IMR-90 (cell line): ENCODE measurements around the gene SYVN1. TPM values are rescaled to one million over a fixed set of nuclear protein-coding genes. Genes with fewer than 3 reads are reported as not detected.

ENCODE experiments used
- ATAC-seq: fragments of 200-7000 bp; cut with Tn5 transposase; 2 replicates; pipeline ENCODE4 v1.9.1; 2020; ENCODE audit warnings: low read depth, mild to moderate bottlenecking, moderate library complexity
- BruUV-seq: library from RNA; stranded (reverse); fragments of 400-500 nt; replicated peaks from 2 replicates; lab custom pipeline; 2021; lab: Mats Ljungman, UMichigan
- CTCF ChIA-PET: fragments of 300-600 bp; formaldehyde crosslinking; extraction: SDS; loops from one replicate; lab custom pipeline; 2021; ENCODE audit warnings: antibody characterized with exemption; lab: Yijun Ruan, JAX
- POLR2A ChIA-PET: fragments of 300-600 bp; sonication (Branson Sonifier 250); formaldehyde crosslinking; loops from one replicate; lab custom pipeline; 2022; ENCODE audit warnings: antibody characterized with exemption; ENCODE audit not compliant: unreplicated experiment; lab: Charles Lee
- DNase-seq: peaks from one replicate; pipeline ENCODE4 v3.0.0; 2013
- H2AFZ ChIP-seq: replicated peaks from 2 replicates; pipeline ENCODE3; 2013; ENCODE audit warnings: low read length, mild to moderate bottlenecking; ENCODE audit not compliant: poor library complexity
- H2AK5ac ChIP-seq: 2 replicates; pipeline ENCODE4 v1.6.1; 2013; ENCODE audit warnings: low read depth, low read length, inconsistent platforms
- H2AK9ac ChIP-seq: replicated peaks from 2 replicates; pipeline ENCODE3; 2013; ENCODE audit warnings: mild to moderate bottlenecking, low read depth, low read length, moderate library complexity; ENCODE audit not compliant: poor library complexity
- H2BK120ac ChIP-seq: 2 replicates; pipeline ENCODE4 v1.6.1; 2013; ENCODE audit warnings: low read depth, low read length, inconsistent platforms
- H2BK15ac ChIP-seq: 3 replicates; pipeline ENCODE4 v1.6.1; 2013; ENCODE audit warnings: low read depth, low read length, inconsistent platforms
- H2BK20ac ChIP-seq: 2 replicates; pipeline ENCODE4 v1.6.1; 2013; ENCODE audit warnings: low read depth, mild to moderate bottlenecking, inconsistent platforms, low read length, moderate library complexity
- H2BK5ac ChIP-seq: 2 replicates; pipeline ENCODE4 v1.6.1; 2013; ENCODE audit warnings: mild to moderate bottlenecking, low read depth, low read length, inconsistent platforms; ENCODE audit not compliant: poor library complexity, severe bottlenecking
- H3K14ac ChIP-seq: replicated peaks from 2 replicates; pipeline ENCODE4 v1.6.1; 2013; ENCODE audit warnings: low read depth, low read length, inconsistent platforms
- H3K18ac ChIP-seq: 2 replicates; pipeline ENCODE4 v1.6.1; 2013; ENCODE audit warnings: low read depth, low read length, control low read depth
- H3K23ac ChIP-seq: 2 replicates; pipeline ENCODE4 v1.6.1; 2013; ENCODE audit warnings: low read depth, low read length, inconsistent platforms
- H3K27ac ChIP-seq: 2 replicates; pipeline ENCODE4 v1.5.1; 2013; ENCODE audit warnings: mild to moderate bottlenecking, control low read depth, low read length; ENCODE audit not compliant: insufficient read depth
- H3K27me3 ChIP-seq: 2 replicates; pipeline ENCODE4 v1.6.1; 2013; ENCODE audit warnings: low read length; ENCODE audit not compliant: control insufficient read depth, insufficient read depth
- H3K36me3 ChIP-seq: 2 replicates; pipeline ENCODE4 v1.6.1; 2013; ENCODE audit warnings: low read length, mixed read lengths; ENCODE audit not compliant: control insufficient read depth, insufficient read depth
- H3K4ac ChIP-seq: 2 replicates; pipeline ENCODE4 v1.6.1; 2013; ENCODE audit warnings: low read depth, low read length, inconsistent platforms
- H3K4me1 ChIP-seq: 2 replicates; pipeline ENCODE4 v1.6.1; 2013; ENCODE audit warnings: low read length, mixed read lengths; ENCODE audit not compliant: control insufficient read depth, insufficient read depth
- H3K4me2 ChIP-seq: 2 replicates; pipeline ENCODE4 v1.6.1; 2013; ENCODE audit warnings: low read depth, mild to moderate bottlenecking, control low read depth, low read length, moderate library complexity
- H3K4me3 ChIP-seq: 2 replicates; pipeline ENCODE4 v1.5.1; 2013; ENCODE audit warnings: low read depth, mild to moderate bottlenecking, control low read depth, low read length, moderate library complexity; ENCODE audit not compliant: insufficient read depth
- H3K56ac ChIP-seq: 2 replicates; pipeline ENCODE4 v1.6.1; 2013; ENCODE audit warnings: low read length, inconsistent platforms; ENCODE audit not compliant: insufficient read depth; ENCODE audit errors: extremely low read depth
- H3K79me1 ChIP-seq, 2 experiments: 2 replicates each; pipeline ENCODE4 v1.6.1; 2013; ENCODE audit warnings: low read length in 2 of 2, inconsistent platforms in 1 of 2, low read depth in 1 of 2
- H3K9ac ChIP-seq: 2 replicates; pipeline ENCODE4 v1.6.1; 2013; ENCODE audit warnings: low read depth, low read length, control low read depth
- H3K9me1 ChIP-seq: 2 replicates; pipeline ENCODE4 v1.6.1; 2013; ENCODE audit warnings: low read length, inconsistent platforms; ENCODE audit not compliant: insufficient read depth
- H3K9me3 ChIP-seq: 2 replicates; pipeline ENCODE4 v1.6.1; 2013; ENCODE audit warnings: low read length; ENCODE audit not compliant: control insufficient read depth, insufficient read depth
- H4K20me1 ChIP-seq: 2 replicates; pipeline ENCODE4 v1.6.1; 2013; ENCODE audit warnings: low read length, inconsistent platforms; ENCODE audit not compliant: insufficient read depth
- H4K5ac ChIP-seq: 2 replicates; pipeline ENCODE4 v1.6.1; 2013; ENCODE audit warnings: mild to moderate bottlenecking, low read depth, low read length, control low read depth
- H4K8ac ChIP-seq, 2 experiments: 2 replicates each; pipeline ENCODE4 v1.6.1; 2013; ENCODE audit warnings: low read depth in 2 of 2, low read length in 2 of 2, control low read depth in 1 of 2, inconsistent platforms in 1 of 2
- H4K91ac ChIP-seq: 2 replicates; pipeline ENCODE4 v1.6.1; 2013; ENCODE audit warnings: low read depth, low read length, inconsistent platforms; ENCODE audit not compliant: insufficient read depth
- BHLHE40 ChIP-seq: fragments of 150-350 bp; IDR thresholded peaks from 2 replicates; pipeline ENCODE4 v1.6.1; 2016; ENCODE audit warnings: mild to moderate bottlenecking, low read depth, low read length
- CHD1 ChIP-seq: IDR thresholded peaks from 2 replicates; pipeline ENCODE4 v1.6.1; 2012; ENCODE audit warnings: low read depth, low read length, improper control_type of control experiment
- FOS ChIP-seq: fragments of 150-350 bp; IDR thresholded peaks from 2 replicates; pipeline ENCODE4 v1.6.1; 2016; ENCODE audit warnings: low read depth, low read length
- MAFK ChIP-seq: IDR thresholded peaks from 2 replicates; pipeline ENCODE4 v1.6.1; 2012; ENCODE audit warnings: low read depth, low read length, improper control_type of control experiment
- MAZ ChIP-seq: IDR thresholded peaks from 2 replicates; pipeline ENCODE4 v1.6.1; 2012; ENCODE audit warnings: low read depth, mild to moderate bottlenecking, low read length, improper control_type of control experiment, moderate library complexity, borderline replicate concordance
- MXI1 ChIP-seq: IDR thresholded peaks from 2 replicates; pipeline ENCODE4 v1.6.1; 2012; ENCODE audit warnings: low read depth, mild to moderate bottlenecking, low read length, moderate library complexity, borderline replicate concordance
- RAD21 ChIP-seq: IDR thresholded peaks from 2 replicates; pipeline ENCODE4 v1.6.1; 2012; ENCODE audit warnings: low read length, improper control_type of control experiment
- RFX5 ChIP-seq: IDR thresholded peaks from 2 replicates; pipeline ENCODE4 v1.8.0; 2012; ENCODE audit warnings: low read depth, mild to moderate bottlenecking, low read length, moderate library complexity
- dilution Hi-C: fragments of 300-500 bp; cut with HindIII; formaldehyde crosslinking; loops from one replicate; pipeline ENCODE4 v1.14.3; 2018; ENCODE audit warnings: low sequenced_read_pairs; ENCODE audit not compliant: unreplicated experiment
- in situ Hi-C: fragments of 300-500 bp; cut with MboI; formaldehyde crosslinking; loops from 3 replicates; pipeline ENCODE4 v1.14.3; 2019; ENCODE audit warnings: low sequenced_read_pairs, inconsistent platforms, mixed read lengths
- intact Hi-C: fragments of 100-400 bp; cut with micrococcal nuclease; formaldehyde crosslinking; loops from 2 replicates; pipeline ENCODE4 v1.10.0; 2022
- polyA plus RNA-seq, 3 experiments: library from polyadenylated mRNA; depleted of rRNA; stranded (reverse); fragments of >200 nt; gene quantifications; 2 replicates each; pipeline ENCODE4 v1.2.3, GENCODE V29; 2012; ENCODE audit warnings: low replicate concordance in 1 of 3
- total RNA-seq: library from RNA; depleted of rRNA; stranded (reverse); fragments of >200 nt; gene quantifications from 2 replicates; pipeline ENCODE4 v1.2.3, GENCODE V29; 2012
- TF ChIP-seq, protein P1 (sequence below): conservative IDR thresholded peaks from 2 replicates; pipeline ENCODE4 v1.5.1; 2012; ENCODE audit warnings: mild to moderate bottlenecking, low read depth, low read length, improper control_type of control experiment
- TF ChIP-seq, protein P2 (sequence below): fragments of 150-350 bp; IDR thresholded peaks from 2 replicates; pipeline ENCODE4 v1.6.1; 2016; ENCODE audit warnings: low read depth, mild to moderate bottlenecking, low read length, moderate library complexity, borderline replicate concordance

The SYVN1 gene
- total and polyA plus RNA-seq, 2 of the 4 experiments (the other 2 are of a cell fraction), result 9.5 to 52.9 TPM

DNA sequence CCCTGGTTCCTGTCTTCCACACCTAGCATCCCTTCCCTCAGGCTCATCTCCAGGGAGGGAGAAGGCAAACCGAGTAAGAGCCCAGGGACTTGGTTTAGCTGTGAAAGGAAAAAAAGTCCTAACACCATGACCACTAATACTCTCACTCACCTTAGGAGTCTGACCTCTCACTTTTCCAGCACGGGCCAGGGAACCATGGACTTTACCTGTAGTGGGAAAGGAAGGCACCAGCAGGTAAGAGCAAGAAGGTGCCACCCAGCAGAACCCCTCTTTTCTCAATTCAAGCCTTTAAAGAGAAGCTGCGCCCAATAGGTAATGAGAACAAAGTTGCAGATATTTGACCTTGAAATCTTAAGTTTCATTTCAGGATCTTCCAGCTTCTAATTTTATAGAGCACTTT is 13.5 kb downstream of the SYVN1 start (continued):
- TF ChIP-seq RAD21 (no peak), RFX5 (no peak), BHLHE40 (no peak)
- TF ChIP-seq, protein P1, sequence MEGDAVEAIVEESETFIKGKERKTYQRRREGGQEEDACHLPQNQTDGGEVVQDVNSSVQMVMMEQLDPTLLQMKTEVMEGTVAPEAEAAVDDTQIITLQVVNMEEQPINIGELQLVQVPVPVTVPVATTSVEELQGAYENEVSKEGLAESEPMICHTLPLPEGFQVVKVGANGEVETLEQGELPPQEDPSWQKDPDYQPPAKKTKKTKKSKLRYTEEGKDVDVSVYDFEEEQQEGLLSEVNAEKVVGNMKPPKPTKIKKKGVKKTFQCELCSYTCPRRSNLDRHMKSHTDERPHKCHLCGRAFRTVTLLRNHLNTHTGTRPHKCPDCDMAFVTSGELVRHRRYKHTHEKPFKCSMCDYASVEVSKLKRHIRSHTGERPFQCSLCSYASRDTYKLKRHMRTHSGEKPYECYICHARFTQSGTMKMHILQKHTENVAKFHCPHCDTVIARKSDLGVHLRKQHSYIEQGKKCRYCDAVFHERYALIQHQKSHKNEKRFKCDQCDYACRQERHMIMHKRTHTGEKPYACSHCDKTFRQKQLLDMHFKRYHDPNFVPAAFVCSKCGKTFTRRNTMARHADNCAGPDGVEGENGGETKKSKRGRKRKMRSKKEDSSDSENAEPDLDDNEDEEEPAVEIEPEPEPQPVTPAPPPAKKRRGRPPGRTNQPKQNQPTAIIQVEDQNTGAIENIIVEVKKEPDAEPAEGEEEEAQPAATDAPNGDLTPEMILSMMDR, result no peak

DNA sequence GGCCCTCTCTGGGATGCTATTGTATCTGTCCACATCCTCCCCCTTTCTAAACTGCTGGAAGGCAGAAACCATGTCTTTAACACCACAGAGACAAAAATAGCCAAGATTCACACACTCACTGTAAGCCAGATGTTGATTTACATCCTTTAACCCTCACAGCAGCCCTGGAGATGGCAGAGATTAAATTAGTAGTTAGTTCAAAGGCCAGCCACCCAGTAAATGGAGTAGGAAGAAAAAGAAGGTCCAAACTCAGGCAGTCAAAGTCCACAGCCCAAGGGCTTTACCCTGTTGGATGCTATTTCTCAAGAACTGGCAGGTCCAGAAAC is 14.7 kb downstream of the SYVN1 start:
- peaks cover 23% of the 10 kb centered on the region for H3K36me3 ChIP-seq
- H4K5ac ChIP-seq, result no peak overlapping the region
- TF ChIP-seq FOS, result no peak
- TF ChIP-seq, protein P2, sequence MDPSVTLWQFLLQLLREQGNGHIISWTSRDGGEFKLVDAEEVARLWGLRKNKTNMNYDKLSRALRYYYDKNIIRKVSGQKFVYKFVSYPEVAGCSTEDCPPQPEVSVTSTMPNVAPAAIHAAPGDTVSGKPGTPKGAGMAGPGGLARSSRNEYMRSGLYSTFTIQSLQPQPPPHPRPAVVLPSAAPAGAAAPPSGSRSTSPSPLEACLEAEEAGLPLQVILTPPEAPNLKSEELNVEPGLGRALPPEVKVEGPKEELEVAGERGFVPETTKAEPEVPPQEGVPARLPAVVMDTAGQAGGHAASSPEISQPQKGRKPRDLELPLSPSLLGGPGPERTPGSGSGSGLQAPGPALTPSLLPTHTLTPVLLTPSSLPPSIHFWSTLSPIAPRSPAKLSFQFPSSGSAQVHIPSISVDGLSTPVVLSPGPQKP, result no peak
- TF ChIP-seq MXI1, result no peak
- no peak for TF ChIP-seq MAZ
- TF ChIP-seq RAD21, result no peak
- no peak for TF ChIP-seq RFX5
- TF ChIP-seq, protein P1, result no peak
- TF ChIP-seq MAFK, result no peak
- TF ChIP-seq CHD1, result no peak
- H4K91ac ChIP-seq, result no peak overlapping the region
- H2BK120ac ChIP-seq, result no peak overlapping the region
- no peak overlapping the region for H4K8ac ChIP-seq
- BruUV-seq, result no TSS peak
- H2AK9ac ChIP-seq, result no peak overlapping the region
- CTCF ChIA-PET, result no interaction called here
- H3K4me3 ChIP-seq, result no peak overlapping the region
- H2BK5ac ChIP-seq, result no peak overlapping the region
- ATAC-seq (no peak), DNase-seq (no peak)
- no peak overlapping the region for H3K56ac ChIP-seq
- no peak overlapping the region for H2AFZ ChIP-seq
- no peak overlapping the region for H3K18ac ChIP-seq
- 0 out of 2 replicates have a peak, but pooled peaks cover 2% of the 10 kb centered on the region for H3K9me1 ChIP-seq
- H3K4me2 ChIP-seq, result no peak overlapping the region
- no peak overlapping the region for H3K27ac ChIP-seq
- H2BK20ac ChIP-seq, result no peak overlapping the region
- H3K4me1 ChIP-seq, result peaks cover 7% of the 10 kb centered on the region
- POLR2A ChIA-PET, result interaction anchor here (0.6 kb wide), 1 partner anchor 343 kb away, joined by 3 read pairs; no protein-coding TSS in a partner anchor
- no peak overlapping the region for H3K9ac ChIP-seq
- in situ Hi-C loops (no loop called here), intact Hi-C loops (no loop called here), dilution Hi-C loops (no loop called here)
- no peak overlapping the region for H2BK15ac ChIP-seq
- H3K4ac ChIP-seq, result no peak overlapping the region
- no peaks in the 10 kb centered on the region for H3K27me3 ChIP-seq
- no peaks in the 10 kb centered on the region for H3K9me3 ChIP-seq
- H3K14ac ChIP-seq, result no peak overlapping the region
- peaks cover 27 to 71% of the 10 kb centered on the region in 2 experiments for H3K79me1 ChIP-seq
- H2AK5ac ChIP-seq, result no peak overlapping the region
- H4K20me1 ChIP-seq, result no peaks in the 10 kb centered on the region
- no peak overlapping the region for H3K23ac ChIP-seq
